Fibroblast of lung (primary cell): ENCODE results near the gene TCF4. TPM values are rescaled to one million over a fixed set of nuclear protein-coding genes. Genes with fewer than 3 reads are reported as not detected.

Source experiments
- DNase-seq, 2 donors: peaks; one replicate each; pipeline versions ENCODE4 v3.0.0 to v3.0.0-alpha.2; 2010; ENCODE audit warnings: low read depth in 2 of 2
- H2AFZ ChIP-seq: 2 replicates; pipeline ENCODE4 v1.5.1; 2012; ENCODE audit warnings: low read length, control low read depth, inconsistent platforms
- H3K27ac ChIP-seq: 2 replicates; pipeline ENCODE4 v1.5.1; 2011; ENCODE audit warnings: low read length, control low read depth; ENCODE audit not compliant: insufficient read depth
- H3K27me3 ChIP-seq: 2 replicates; pipeline ENCODE4 v1.5.1; 2011; ENCODE audit warnings: mild to moderate bottlenecking, low read length; ENCODE audit not compliant: control insufficient read depth, insufficient read depth
- H3K36me3 ChIP-seq: 2 replicates; pipeline ENCODE4 v1.5.1; 2011; ENCODE audit warnings: low read length; ENCODE audit not compliant: control insufficient read depth, insufficient read depth
- H3K4me1 ChIP-seq: 2 replicates; pipeline ENCODE4 v1.5.1; 2011; ENCODE audit warnings: low read length; ENCODE audit not compliant: control insufficient read depth, insufficient read depth; ENCODE audit errors: extremely low read depth
- H3K4me2 ChIP-seq: 2 replicates; pipeline ENCODE4 v1.5.1; 2011; ENCODE audit warnings: low read length, control low read depth; ENCODE audit not compliant: insufficient read depth; ENCODE audit errors: extremely low read depth
- H3K4me3 ChIP-seq, 4 experiments: fragments of 200-600 bp in 1 of 4; sonication (generic) in 1 of 4; replicated peaks in 1 of 4; 2 replicates each; pipeline ENCODE4 v1.5.1; 2011 to 2016; ENCODE audit warnings: low read length in 4 of 4, low read depth in 3 of 4, mild to moderate bottlenecking in 3 of 4, control low read depth in 2 of 4, inconsistent platforms in 1 of 4, mixed read lengths in 1 of 4; ENCODE audit not compliant: insufficient read depth in 1 of 4; ENCODE audit errors: control extremely low read depth in 1 of 4
- H3K79me2 ChIP-seq: 2 replicates; pipeline ENCODE4 v1.5.1; 2012; ENCODE audit warnings: mild to moderate bottlenecking, low read length, inconsistent platforms; ENCODE audit not compliant: control insufficient read depth, insufficient read depth
- H3K9ac ChIP-seq: 2 replicates; pipeline ENCODE4 v1.5.1; 2011; ENCODE audit warnings: mild to moderate bottlenecking, low read length, control low read depth; ENCODE audit not compliant: insufficient read depth
- H3K9me3 ChIP-seq: 2 replicates; pipeline ENCODE4 v1.5.1; 2012; ENCODE audit warnings: low read depth, low read length; ENCODE audit not compliant: control insufficient read depth, insufficient read depth
- H4K20me1 ChIP-seq: 2 replicates; pipeline ENCODE4 v1.5.1; 2011; ENCODE audit warnings: low read length; ENCODE audit not compliant: control insufficient read depth, insufficient read depth; ENCODE audit errors: extremely low read depth
- EZH2 ChIP-seq: IDR thresholded peaks from 2 replicates; pipeline ENCODE4 v1.5.1; 2012; ENCODE audit warnings: low read length, control low read depth, mild to moderate bottlenecking; ENCODE audit errors: missing control alignments
- polyA plus RNA-seq, 2 donors: library from polyadenylated mRNA; depleted of rRNA in 1 of 2; stranded (reverse) in 1 of 2; unstranded in 1 of 2; fragments of >200 nt; gene quantifications; 2 replicates each; pipeline ENCODE4 v1.2.1, GENCODE V29; 2011 to 2012; ENCODE audit warnings: missing spikeins in 1 of 2
- total RNA-seq: library from RNA; depleted of rRNA; stranded (reverse); fragments of >200 nt; gene quantifications from 2 replicates; pipeline ENCODE4 v1.2.1, GENCODE V29; 2014
- TF ChIP-seq, protein P1 (sequence below), 2 donors: IDR thresholded peaks in 1 of 2; conservative IDR thresholded peaks in 1 of 2; 1 replicate in 1 of 2; 2 replicates in 1 of 2; pipeline ENCODE4 v1.5.1; 2011 to 2012; ENCODE audit warnings: low read length in 2 of 2, control low read depth in 1 of 2, inconsistent platforms in 1 of 2, low read depth in 1 of 2, mild to moderate bottlenecking in 1 of 2

TCF4 gene
- total and polyA plus RNA-seq, 2 donors (not counting 1 experiment from before 2014, with no cell fraction given) = 48.9 to 57.6 TPM

GRCh38 chr18:55523001-55523400 lies 65.0 kb downstream of the TCF4 start:
- peak in 1 of 2 donors; percentile 46 for DNase-seq
- TF ChIP-seq EZH2 = no peak
- TF ChIP-seq, protein P1, sequence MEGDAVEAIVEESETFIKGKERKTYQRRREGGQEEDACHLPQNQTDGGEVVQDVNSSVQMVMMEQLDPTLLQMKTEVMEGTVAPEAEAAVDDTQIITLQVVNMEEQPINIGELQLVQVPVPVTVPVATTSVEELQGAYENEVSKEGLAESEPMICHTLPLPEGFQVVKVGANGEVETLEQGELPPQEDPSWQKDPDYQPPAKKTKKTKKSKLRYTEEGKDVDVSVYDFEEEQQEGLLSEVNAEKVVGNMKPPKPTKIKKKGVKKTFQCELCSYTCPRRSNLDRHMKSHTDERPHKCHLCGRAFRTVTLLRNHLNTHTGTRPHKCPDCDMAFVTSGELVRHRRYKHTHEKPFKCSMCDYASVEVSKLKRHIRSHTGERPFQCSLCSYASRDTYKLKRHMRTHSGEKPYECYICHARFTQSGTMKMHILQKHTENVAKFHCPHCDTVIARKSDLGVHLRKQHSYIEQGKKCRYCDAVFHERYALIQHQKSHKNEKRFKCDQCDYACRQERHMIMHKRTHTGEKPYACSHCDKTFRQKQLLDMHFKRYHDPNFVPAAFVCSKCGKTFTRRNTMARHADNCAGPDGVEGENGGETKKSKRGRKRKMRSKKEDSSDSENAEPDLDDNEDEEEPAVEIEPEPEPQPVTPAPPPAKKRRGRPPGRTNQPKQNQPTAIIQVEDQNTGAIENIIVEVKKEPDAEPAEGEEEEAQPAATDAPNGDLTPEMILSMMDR (conservative IDR thresholded peaks at IDR 0.05 in 1 of 2, IDR thresholded peaks at IDR 0.05 in 1 of 2; ENCODE audit: low read depth in 1 of 2, low read length in 2 of 2) = no peak

GRCh38 chr18:55522011-55522410 lies 66.0 kb downstream of the TCF4 start:
- no peaks in the 10 kb centered on the region for H3K79me2 ChIP-seq
- no peak overlapping the region for H3K27ac ChIP-seq
- no peaks in the 10 kb centered on the region for H3K4me1 ChIP-seq
- H3K4me3 ChIP-seq = no peak overlapping the region
- H2AFZ ChIP-seq = no peak overlapping the region
- H3K36me3 ChIP-seq = no peaks in the 10 kb centered on the region
- H3K27me3 ChIP-seq = no peaks in the 10 kb centered on the region
- no peaks in the 10 kb centered on the region for H3K9me3 ChIP-seq
- H4K20me1 ChIP-seq = no peaks in the 10 kb centered on the region
- H3K9ac ChIP-seq = no peak overlapping the region
- no peak overlapping the region for H3K4me2 ChIP-seq
- no peak for TF ChIP-seq EZH2
- TF ChIP-seq, protein P1 (conservative IDR thresholded peaks at IDR 0.05 in 1 of 2, IDR thresholded peaks at IDR 0.05 in 1 of 2; ENCODE audit: low read depth in 1 of 2, low read length in 2 of 2) = peak; percentile 8 to 33
- DNase-seq = no peak

More at GRCh38 chr18:55523001-55523400, 65.0 kb downstream of the TCF4 start:
- Histone ChIP-seq H3K9ac (no peak overlapping the region), H3K79me2 (no peaks in the 10 kb centered on the region), H3K4me3 (no peak overlapping the region), H2AFZ (no peak overlapping the region), H4K20me1 (no peaks in the 10 kb centered on the region), H3K4me2 (no peak overlapping the region), H3K36me3 (no peaks in the 10 kb centered on the region), H3K27me3 (no peaks in the 10 kb centered on the region), H3K4me1 (no peaks in the 10 kb centered on the region), H3K27ac (no peak overlapping the region), H3K9me3 (no peaks in the 10 kb centered on the region)

DNA sequence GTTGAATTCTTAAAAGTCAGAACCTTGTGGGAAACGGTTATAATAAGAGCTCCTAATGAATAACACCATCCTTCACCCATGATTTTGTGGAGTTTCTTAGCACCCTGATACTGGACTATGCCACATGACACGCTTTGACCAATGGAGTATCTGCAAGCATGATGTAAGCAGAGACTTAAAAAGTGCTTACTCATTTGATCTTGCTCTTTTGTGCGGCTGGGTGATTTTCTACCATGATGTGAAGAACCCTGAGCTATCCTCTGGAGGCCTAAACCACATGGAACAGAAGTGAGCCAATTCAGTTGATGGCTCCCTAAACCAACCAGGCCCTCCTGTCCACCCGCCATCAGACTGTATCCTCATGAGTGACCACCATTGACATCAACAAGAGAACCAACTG lies 70.9 kb downstream of the TCF4 start:
- H2AFZ ChIP-seq = no peak overlapping the region
- no peaks in the 10 kb centered on the region for H3K9me3 ChIP-seq
- DNase-seq = no peak
- TF ChIP-seq, protein P1 (conservative IDR thresholded peaks at IDR 0.05 in 1 of 2, IDR thresholded peaks at IDR 0.05 in 1 of 2; ENCODE audit: low read depth in 1 of 2, low read length in 2 of 2) = no peak
- no peak for TF ChIP-seq EZH2
- no peak overlapping the region for H3K4me3 ChIP-seq
- no peak overlapping the region for H3K9ac ChIP-seq
- H4K20me1 ChIP-seq = no peaks in the 10 kb centered on the region
- H3K27ac ChIP-seq = no peak overlapping the region
- no peaks in the 10 kb centered on the region for H3K4me1 ChIP-seq
- no peak overlapping the region for H3K4me2 ChIP-seq
- no peaks in the 10 kb centered on the region for H3K36me3 ChIP-seq
- H3K79me2 ChIP-seq = peaks cover 4% of the 10 kb centered on the region
- H3K27me3 ChIP-seq = no peaks in the 10 kb centered on the region
